Tongue (tissue), 2 donors: ENCODE results near the gene CPXM2. TPM values are rescaled to one million over a fixed set of nuclear protein-coding genes. Genes with fewer than 3 reads are reported as not detected.

Experiments used
- DNase-seq: peaks from one replicate; pipeline ENCODE4 v3.0.0-alpha.2; 2015
- total RNA-seq: library from RNA; depleted of rRNA; stranded (reverse); fragments of >200 nt; gene quantifications from one replicate; pipeline ENCODE4 v1.2.3, GENCODE V29; 2014

Gene CPXM2
- total RNA-seq, 1 donor from 2014 or later = 7.8 TPM

- no peak for DNase-seq
These were observed 22.6 kb downstream of the CPXM2 start for GRCh38 chr10:123869020-123869414.

- no peak for DNase-seq
These were observed 23.3 kb downstream of the CPXM2 start for GRCh38 chr10:123868038-123869019.

GRCh38 chr10:123865880-123866279, 25.7 kb downstream of the CPXM2 start:
- no peak for DNase-seq

- DNase-seq = no peak
These were observed 26.3 kb downstream of the CPXM2 start for GRCh38 chr10:123865350-123865749.

GRCh38 chr10:123864923-123865322, 26.7 kb downstream of the CPXM2 start:
- no peak for DNase-seq

- DNase-seq = no peak
These were observed 27.7 kb downstream of the CPXM2 start for GRCh38 chr10:123863721-123864482.

GRCh38 chr10:123863183-123863575, 28.4 kb downstream of the CPXM2 start:
- DNase-seq = no peak

- no peak for DNase-seq
These were observed 29.0 kb downstream of the CPXM2 start for GRCh38 chr10:123862421-123863182.

GRCh38 chr10:123860856-123861255, 30.8 kb downstream of the CPXM2 start:
- DNase-seq = no peak

- no peak for DNase-seq
These were observed 31.4 kb downstream of the CPXM2 start for GRCh38 chr10:123860209-123860608.

GRCh38 chr10:123859653-123860050, 32.0 kb downstream of the CPXM2 start:
- no peak for DNase-seq

- DNase-seq = no peak
These were observed 32.5 kb downstream of the CPXM2 start for GRCh38 chr10:123858907-123859652.

- peak; percentile 71 for DNase-seq
These were observed 33.4 kb downstream of the CPXM2 start for GRCh38 chr10:123858077-123858681.

- DNase-seq = no peak
These were observed 34.0 kb downstream of the CPXM2 start for GRCh38 chr10:123857616-123858015.

- no peak for DNase-seq
These were observed 36.5 kb downstream of the CPXM2 start for GRCh38 chr10:123855008-123855684.

GRCh38 chr10:123854498-123854897, 37.1 kb downstream of the CPXM2 start:
- no peak for DNase-seq

GRCh38 chr10:123854003-123854402, 37.6 kb downstream of the CPXM2 start:
- DNase-seq = no peak

- DNase-seq = no peak
These were observed 39.1 kb downstream of the CPXM2 start for GRCh38 chr10:123852411-123852951.

- no peak for DNase-seq
These were observed 42.8 kb downstream of the CPXM2 start for GRCh38 chr10:123848564-123849457.
